HEK293 (cell line): Measurements from ENCODE around the gene JOSD2.

Experiments
- CTCF ChIA-PET: fragments of 350-600 bp; formaldehyde crosslinking; extraction: SDS; loops from one replicate; lab custom pipeline; 2021; ENCODE audit warnings: antibody characterized with exemption; lab: Yijun Ruan, JAX
- POLR2A ChIA-PET: fragments of 300-600 bp; formaldehyde crosslinking; extraction: SDS; loops from one replicate; lab custom pipeline; 2020; ENCODE audit warnings: antibody characterized with exemption, inconsistent platforms; lab: Yijun Ruan, JAX
- H3K27ac ChIP-seq: fragments of 200-500 bp; sonication (Bioruptor generic); 2 replicates; pipeline ENCODE4 v1.5.1; 2014; ENCODE audit warnings: low read depth, low read length, control low read depth, inconsistent platforms; ENCODE audit errors: extremely low read depth
- H3K36me3 ChIP-seq, 2 experiments: fragments of 200-500 bp in 1 of 2; sonication (Bioruptor generic) in 1 of 2; 1 replicate in 1 of 2; 2 replicates in 1 of 2; pipeline ENCODE4 v1.5.1; 2014 to 2017; ENCODE audit warnings: inconsistent platforms in 2 of 2, low read length in 2 of 2; ENCODE audit not compliant: control insufficient read depth in 2 of 2, insufficient read depth in 1 of 2
- H3K4me1 ChIP-seq: fragments of 200-500 bp; sonication (Bioruptor generic); 2 replicates; pipeline ENCODE4 v1.5.1; 2014; ENCODE audit warnings: mild to moderate bottlenecking, low read length, inconsistent platforms; ENCODE audit not compliant: control insufficient read depth, insufficient read depth
- H3K4me3 ChIP-seq: 2 replicates; pipeline ENCODE4 v1.5.1; 2011; ENCODE audit warnings: low read depth, mild to moderate bottlenecking, control low read depth, low read length, moderate library complexity
- H3K9me3 ChIP-seq: fragments of 200-500 bp; sonication (Bioruptor generic); 2 replicates; pipeline ENCODE4 v1.5.1; 2014; ENCODE audit warnings: low read depth, low read length, inconsistent platforms; ENCODE audit not compliant: control insufficient read depth, insufficient read depth
- GLI4 ChIP-seq: fragments of 450-650 bp; formaldehyde crosslinking; IDR thresholded peaks from 2 replicates; pipeline ENCODE4 v1.5.1; 2016; ENCODE audit warnings: missing biosample characterization, missing genetic modification characterization
- HOXA7 ChIP-seq: sonication (generic); formaldehyde crosslinking; IDR thresholded peaks from 2 replicates; pipeline ENCODE4 v1.8.1; 2022; ENCODE audit warnings: missing genetic modification reagents, borderline replicate concordance
- MZF1 ChIP-seq: fragments of 450-650 bp; formaldehyde crosslinking; IDR thresholded peaks from 2 replicates; pipeline ENCODE4 v1.5.1; 2017; ENCODE audit warnings: missing biosample characterization, missing genetic modification characterization, borderline replicate concordance
- OSR2 ChIP-seq: fragments of 450-650 bp; formaldehyde crosslinking; IDR thresholded peaks from 2 replicates; pipeline ENCODE4 v1.5.1; 2016; ENCODE audit warnings: missing biosample characterization, missing genetic modification characterization
- SP3 ChIP-seq: fragments of 450-650 bp; formaldehyde crosslinking; IDR thresholded peaks from 2 replicates; pipeline ENCODE4 v1.5.1; 2016; ENCODE audit warnings: missing biosample characterization, missing genetic modification characterization
- WT1 ChIP-seq: fragments of 450-650 bp; formaldehyde crosslinking; IDR thresholded peaks from 2 replicates; pipeline ENCODE4 v1.5.1; 2016; ENCODE audit warnings: missing biosample characterization, missing genetic modification characterization
- ZBTB48 ChIP-seq: fragments of 450-650 bp; formaldehyde crosslinking; IDR thresholded peaks from 2 replicates; pipeline ENCODE4 v1.5.1; 2016; ENCODE audit warnings: missing biosample characterization, missing genetic modification characterization
- ZBTB7A ChIP-seq: fragments of 450-650 bp; formaldehyde crosslinking; IDR thresholded peaks from 2 replicates; pipeline ENCODE4 v1.5.1; 2016; ENCODE audit warnings: low read depth, missing biosample characterization, missing genetic modification characterization
- ZNF121 ChIP-seq: fragments of 450-650 bp; formaldehyde crosslinking; IDR thresholded peaks from 2 replicates; pipeline ENCODE4 v1.5.1; 2016; ENCODE audit warnings: missing biosample characterization, missing genetic modification characterization
- ZNF350 ChIP-seq: fragments of 450-650 bp; formaldehyde crosslinking; IDR thresholded peaks from 2 replicates; pipeline ENCODE4 v1.5.0; 2017; ENCODE audit warnings: missing biosample characterization, mild to moderate bottlenecking, missing genetic modification characterization
- ZNF404 ChIP-seq: fragments of 450-650 bp; formaldehyde crosslinking; IDR thresholded peaks from 2 replicates; pipeline ENCODE4 v1.5.1; 2017; ENCODE audit warnings: missing biosample characterization, missing genetic modification characterization
- ZNF423 ChIP-seq: fragments of 450-650 bp; formaldehyde crosslinking; IDR thresholded peaks from 2 replicates; pipeline ENCODE4 v1.5.1; 2016; ENCODE audit warnings: missing biosample characterization, missing genetic modification characterization
- ZNF501 ChIP-seq: fragments of 450-650 bp; formaldehyde crosslinking; IDR thresholded peaks from 2 replicates; pipeline ENCODE4 v1.5.1; 2016; ENCODE audit warnings: missing biosample characterization, missing genetic modification characterization
- ZNF514 ChIP-seq: fragments of 450-650 bp; formaldehyde crosslinking; IDR thresholded peaks from 2 replicates; pipeline ENCODE4 v1.5.1; 2016; ENCODE audit warnings: missing biosample characterization, missing genetic modification characterization
- ZNF558 ChIP-seq: fragments of 450-650 bp; formaldehyde crosslinking; IDR thresholded peaks from 2 replicates; pipeline ENCODE4 v1.5.1; 2016; ENCODE audit warnings: missing biosample characterization, missing genetic modification characterization
- ZNF677 ChIP-seq: fragments of 450-650 bp; IDR thresholded peaks from 2 replicates; pipeline ENCODE4 v1.5.0; 2018; ENCODE audit warnings: missing biosample characterization, mild to moderate bottlenecking, missing genetic modification characterization, moderate library complexity
- ZNF76 ChIP-seq: fragments of 450-650 bp; formaldehyde crosslinking; IDR thresholded peaks from 2 replicates; pipeline ENCODE4; 2016; ENCODE audit warnings: low read depth, missing biosample characterization, missing genetic modification characterization, borderline replicate concordance
- ZNF776 ChIP-seq: fragments of 450-650 bp; formaldehyde crosslinking; IDR thresholded peaks from 2 replicates; pipeline ENCODE4 v1.5.0; 2017; ENCODE audit warnings: missing biosample characterization, missing genetic modification characterization, borderline replicate concordance
- ZXDB ChIP-seq: fragments of 450-650 bp; formaldehyde crosslinking; IDR thresholded peaks from 2 replicates; pipeline ENCODE4 v1.5.1; 2016; ENCODE audit warnings: missing biosample characterization, missing genetic modification characterization
- TF ChIP-seq, protein P1 (sequence below): sonication (generic); formaldehyde crosslinking; IDR thresholded peaks from 2 replicates; pipeline ENCODE4 v1.8.1; 2022; ENCODE audit warnings: mild to moderate bottlenecking, moderate library complexity, missing genetic modification reagents
- TF ChIP-seq, protein P2 (sequence below): fragments of 450-650 bp; formaldehyde crosslinking; IDR thresholded peaks from 2 replicates; pipeline ENCODE4 v1.5.1; 2017; ENCODE audit warnings: missing biosample characterization, missing genetic modification characterization
- TF ChIP-seq, protein P3 (sequence below): fragments of 450-650 bp; formaldehyde crosslinking; IDR thresholded peaks from 2 replicates; pipeline ENCODE4 v1.5.1; 2016; ENCODE audit warnings: missing biosample characterization, missing genetic modification characterization
- TF ChIP-seq, protein P4 (sequence below): fragments of 450-650 bp; formaldehyde crosslinking; IDR thresholded peaks from 2 replicates; pipeline ENCODE4 v1.5.1; 2016; ENCODE audit warnings: missing biosample characterization, missing genetic modification characterization
- TF ChIP-seq, protein P5 (sequence below): fragments of 450-650 bp; formaldehyde crosslinking; IDR thresholded peaks from 2 replicates; pipeline ENCODE4 v1.5.1; 2017; ENCODE audit warnings: missing biosample characterization, missing genetic modification characterization
- TF ChIP-seq, protein P6 (sequence below): fragments of 450-650 bp; formaldehyde crosslinking; IDR thresholded peaks from 2 replicates; pipeline ENCODE4 v1.5.1; 2016; ENCODE audit warnings: missing biosample characterization, missing genetic modification characterization

Gene JOSD2

DNA sequence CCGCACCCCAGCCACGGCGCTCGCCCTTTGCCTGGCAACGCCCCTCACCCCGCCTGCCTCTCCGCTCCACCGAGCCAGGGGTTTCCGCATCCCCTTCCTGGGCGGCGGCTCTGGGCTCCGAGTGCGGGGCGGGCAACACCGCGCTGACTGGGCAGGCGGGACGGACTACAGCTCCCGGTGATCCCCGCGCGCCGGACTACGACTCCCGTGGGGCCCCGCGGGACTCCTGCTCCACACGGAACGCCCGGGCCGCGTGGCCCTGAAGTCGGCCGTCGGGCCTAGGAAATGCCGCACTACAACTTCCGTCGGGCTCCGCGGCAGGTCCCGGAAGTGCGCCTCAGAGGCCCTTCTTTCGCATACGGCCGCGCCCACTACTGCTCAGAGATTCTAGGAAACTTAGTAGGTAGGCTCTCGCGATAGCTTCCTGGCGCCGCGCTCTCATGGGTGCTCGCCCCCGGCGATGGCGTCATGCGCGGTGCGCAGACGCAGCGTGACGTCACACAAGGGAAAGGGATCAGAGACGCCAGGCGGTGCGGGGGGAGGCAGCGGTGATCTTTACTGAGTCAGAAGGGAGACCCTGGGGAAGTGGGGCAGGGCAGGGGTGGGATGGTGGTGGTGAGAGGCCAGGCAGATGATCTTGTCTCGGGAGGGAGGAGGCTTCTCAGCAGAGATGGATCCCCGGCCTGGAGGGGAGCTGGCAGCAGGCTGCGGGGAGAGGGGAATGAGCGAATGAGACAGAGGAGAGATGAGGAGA, at the start of gene JOSD2 (continued):
- TF ChIP-seq, protein P1, sequence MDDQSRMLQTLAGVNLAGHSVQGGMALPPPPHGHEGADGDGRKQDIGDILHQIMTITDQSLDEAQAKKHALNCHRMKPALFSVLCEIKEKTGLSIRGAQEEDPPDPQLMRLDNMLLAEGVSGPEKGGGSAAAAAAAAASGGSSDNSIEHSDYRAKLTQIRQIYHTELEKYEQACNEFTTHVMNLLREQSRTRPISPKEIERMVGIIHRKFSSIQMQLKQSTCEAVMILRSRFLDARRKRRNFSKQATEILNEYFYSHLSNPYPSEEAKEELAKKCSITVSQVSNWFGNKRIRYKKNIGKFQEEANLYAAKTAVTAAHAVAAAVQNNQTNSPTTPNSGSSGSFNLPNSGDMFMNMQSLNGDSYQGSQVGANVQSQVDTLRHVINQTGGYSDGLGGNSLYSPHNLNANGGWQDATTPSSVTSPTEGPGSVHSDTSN (CRISPR knock-in tag) = no peak; the same call in 1 of the 2 replicates
- TF ChIP-seq ZNF404 (tag by site-specific recombination) = no peak
- peak; percentile 59; the same call in 1 of the 2 replicates for TF ChIP-seq MZF1 (tag by site-specific recombination)
- TF ChIP-seq ZNF501 (tag by site-specific recombination) = peak; percentile 78; the same call in 1 of the 2 replicates
- TF ChIP-seq ZNF121 = 0 out of 2 replicates have a peak, but pooled peaks have one; percentile 29
- TF ChIP-seq, protein P2, sequence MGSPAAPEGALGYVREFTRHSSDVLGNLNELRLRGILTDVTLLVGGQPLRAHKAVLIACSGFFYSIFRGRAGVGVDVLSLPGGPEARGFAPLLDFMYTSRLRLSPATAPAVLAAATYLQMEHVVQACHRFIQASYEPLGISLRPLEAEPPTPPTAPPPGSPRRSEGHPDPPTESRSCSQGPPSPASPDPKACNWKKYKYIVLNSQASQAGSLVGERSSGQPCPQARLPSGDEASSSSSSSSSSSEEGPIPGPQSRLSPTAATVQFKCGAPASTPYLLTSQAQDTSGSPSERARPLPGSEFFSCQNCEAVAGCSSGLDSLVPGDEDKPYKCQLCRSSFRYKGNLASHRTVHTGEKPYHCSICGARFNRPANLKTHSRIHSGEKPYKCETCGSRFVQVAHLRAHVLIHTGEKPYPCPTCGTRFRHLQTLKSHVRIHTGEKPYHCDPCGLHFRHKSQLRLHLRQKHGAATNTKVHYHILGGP (tag by site-specific recombination) = peak; percentile 93
- peak; percentile 99 for TF ChIP-seq ZNF76
- TF ChIP-seq, protein P3, sequence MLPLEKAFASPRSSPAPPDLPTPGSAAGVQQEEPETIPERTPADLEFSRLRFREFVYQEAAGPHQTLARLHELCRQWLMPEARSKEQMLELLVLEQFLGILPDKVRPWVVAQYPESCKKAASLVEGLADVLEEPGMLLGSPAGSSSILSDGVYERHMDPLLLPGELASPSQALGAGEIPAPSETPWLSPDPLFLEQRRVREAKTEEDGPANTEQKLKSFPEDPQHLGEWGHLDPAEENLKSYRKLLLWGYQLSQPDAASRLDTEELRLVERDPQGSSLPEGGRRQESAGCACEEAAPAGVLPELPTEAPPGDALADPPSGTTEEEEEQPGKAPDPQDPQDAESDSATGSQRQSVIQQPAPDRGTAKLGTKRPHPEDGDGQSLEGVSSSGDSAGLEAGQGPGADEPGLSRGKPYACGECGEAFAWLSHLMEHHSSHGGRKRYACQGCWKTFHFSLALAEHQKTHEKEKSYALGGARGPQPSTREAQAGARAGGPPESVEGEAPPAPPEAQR (tag by site-specific recombination) = peak; percentile 16; the same call in 1 of the 2 replicates
- TF ChIP-seq ZNF558 = 0 out of 2 replicates have a peak, but pooled peaks have one; percentile 17
- peak; percentile 22; the same call in 1 of the 2 replicates for TF ChIP-seq WT1 (tag by site-specific recombination)
- TF ChIP-seq ZBTB7A (tag by site-specific recombination) = peak; percentile 79; the same call in 1 of the 2 replicates
- TF ChIP-seq ZXDB = peak; percentile 92
- TF ChIP-seq SP3 = peak; percentile 93
- TF ChIP-seq ZBTB48 (tag by site-specific recombination) = peak; percentile 91
- TF ChIP-seq, protein P4, sequence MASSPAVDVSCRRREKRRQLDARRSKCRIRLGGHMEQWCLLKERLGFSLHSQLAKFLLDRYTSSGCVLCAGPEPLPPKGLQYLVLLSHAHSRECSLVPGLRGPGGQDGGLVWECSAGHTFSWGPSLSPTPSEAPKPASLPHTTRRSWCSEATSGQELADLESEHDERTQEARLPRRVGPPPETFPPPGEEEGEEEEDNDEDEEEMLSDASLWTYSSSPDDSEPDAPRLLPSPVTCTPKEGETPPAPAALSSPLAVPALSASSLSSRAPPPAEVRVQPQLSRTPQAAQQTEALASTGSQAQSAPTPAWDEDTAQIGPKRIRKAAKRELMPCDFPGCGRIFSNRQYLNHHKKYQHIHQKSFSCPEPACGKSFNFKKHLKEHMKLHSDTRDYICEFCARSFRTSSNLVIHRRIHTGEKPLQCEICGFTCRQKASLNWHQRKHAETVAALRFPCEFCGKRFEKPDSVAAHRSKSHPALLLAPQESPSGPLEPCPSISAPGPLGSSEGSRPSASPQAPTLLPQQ (tag by site-specific recombination) = peak; percentile 74

DNA sequence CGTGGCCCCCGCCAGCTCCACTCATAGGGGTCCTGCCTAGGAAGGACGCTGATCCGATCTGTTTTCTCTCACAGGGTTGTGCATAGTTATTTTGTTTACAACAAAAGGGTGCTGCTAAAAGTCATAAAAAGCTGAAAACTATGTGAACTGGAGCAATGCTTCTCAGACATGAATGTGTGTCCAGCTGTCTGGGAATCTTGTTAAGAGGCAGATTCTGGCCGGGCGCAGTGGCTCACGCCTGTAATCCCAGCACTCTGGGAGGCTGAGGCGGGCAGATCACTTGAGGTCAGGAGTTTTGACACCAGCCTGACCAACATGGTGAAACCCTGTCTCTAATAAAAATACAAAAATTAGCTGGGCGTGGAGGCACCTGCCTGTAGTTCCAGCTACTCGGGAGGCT, 48.6 kb upstream of the JOSD2 start:
- CTCF ChIA-PET = interaction anchor here (0.6 to 12.9 kb wide), 11 partner anchors 10 to 250 kb away, joined by 3 to 210 read pairs (median 3); no protein-coding TSS in a partner anchor
- no peaks in the 10 kb centered on the region; a peak in 1 of 3 replicates for H3K36me3 ChIP-seq
- peaks cover 4% of the 10 kb centered on the region; the same call in 1 of the 2 replicates for H3K4me1 ChIP-seq
- H3K9me3 ChIP-seq = no peaks in the 10 kb centered on the region
- POLR2A ChIA-PET = interaction anchor here (0.5 kb wide), 1 partner anchor 101 kb away, joined by 3 read pairs; no protein-coding TSS in a partner anchor
- no peak overlapping the region for H3K4me3 ChIP-seq
- no peak overlapping the region for H3K27ac ChIP-seq
- TF ChIP-seq ZNF350 (tag by site-specific recombination) = no peak
- TF ChIP-seq SP3 = no peak
- TF ChIP-seq ZNF423 (tag by site-specific recombination) = no peak
- TF ChIP-seq, protein P5, sequence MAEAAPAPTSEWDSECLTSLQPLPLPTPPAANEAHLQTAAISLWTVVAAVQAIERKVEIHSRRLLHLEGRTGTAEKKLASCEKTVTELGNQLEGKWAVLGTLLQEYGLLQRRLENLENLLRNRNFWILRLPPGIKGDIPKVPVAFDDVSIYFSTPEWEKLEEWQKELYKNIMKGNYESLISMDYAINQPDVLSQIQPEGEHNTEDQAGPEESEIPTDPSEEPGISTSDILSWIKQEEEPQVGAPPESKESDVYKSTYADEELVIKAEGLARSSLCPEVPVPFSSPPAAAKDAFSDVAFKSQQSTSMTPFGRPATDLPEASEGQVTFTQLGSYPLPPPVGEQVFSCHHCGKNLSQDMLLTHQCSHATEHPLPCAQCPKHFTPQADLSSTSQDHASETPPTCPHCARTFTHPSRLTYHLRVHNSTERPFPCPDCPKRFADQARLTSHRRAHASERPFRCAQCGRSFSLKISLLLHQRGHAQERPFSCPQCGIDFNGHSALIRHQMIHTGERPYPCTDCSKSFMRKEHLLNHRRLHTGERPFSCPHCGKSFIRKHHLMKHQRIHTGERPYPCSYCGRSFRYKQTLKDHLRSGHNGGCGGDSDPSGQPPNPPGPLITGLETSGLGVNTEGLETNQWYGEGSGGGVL (tag by site-specific recombination) = no peak
- no peak for TF ChIP-seq ZNF677 (tag by site-specific recombination)
- no peak for TF ChIP-seq HOXA7 (CRISPR knock-in tag)
- TF ChIP-seq GLI4 (tag by site-specific recombination) = no peak
- no peak for TF ChIP-seq ZNF514 (tag by site-specific recombination)
- TF ChIP-seq OSR2 (tag by site-specific recombination) = no peak
- TF ChIP-seq, protein P4 (tag by site-specific recombination) = no peak
- TF ChIP-seq ZNF776 (tag by site-specific recombination) = no peak
- TF ChIP-seq, protein P6, sequence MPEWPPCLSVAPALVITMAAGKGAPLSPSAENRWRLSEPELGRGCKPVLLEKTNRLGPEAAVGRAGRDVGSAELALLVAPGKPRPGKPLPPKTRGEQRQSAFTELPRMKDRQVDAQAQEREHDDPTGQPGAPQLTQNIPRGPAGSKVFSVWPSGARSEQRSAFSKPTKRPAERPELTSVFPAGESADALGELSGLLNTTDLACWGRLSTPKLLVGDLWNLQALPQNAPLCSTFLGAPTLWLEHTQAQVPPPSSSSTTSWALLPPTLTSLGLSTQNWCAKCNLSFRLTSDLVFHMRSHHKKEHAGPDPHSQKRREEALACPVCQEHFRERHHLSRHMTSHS = no peak
